OCI-LY1 (cell line): ENCODE data around the gene SYPL1.

Source experiments
- EZH2 ChIP-seq: fragments of 200-600 bp; sonication (generic), shearing (Covaris generic); IDR thresholded peaks from 2 replicates; pipeline ENCODE4 v1.8.0; 2017; ENCODE audit warnings: borderline replicate concordance, mixed run types, mild to moderate bottlenecking, antibody characterized with exemption, low read length, moderate library complexity, mixed read lengths
- TF ChIP-seq, protein P1 (sequence below): fragments of 200-600 bp; sonication (generic), shearing (Covaris generic); IDR thresholded peaks from 2 replicates; pipeline ENCODE4 v1.5.1; 2017; ENCODE audit warnings: mild to moderate bottlenecking, antibody characterized with exemption, low read length, moderate library complexity, mixed read lengths

- TF ChIP-seq, protein P1, sequence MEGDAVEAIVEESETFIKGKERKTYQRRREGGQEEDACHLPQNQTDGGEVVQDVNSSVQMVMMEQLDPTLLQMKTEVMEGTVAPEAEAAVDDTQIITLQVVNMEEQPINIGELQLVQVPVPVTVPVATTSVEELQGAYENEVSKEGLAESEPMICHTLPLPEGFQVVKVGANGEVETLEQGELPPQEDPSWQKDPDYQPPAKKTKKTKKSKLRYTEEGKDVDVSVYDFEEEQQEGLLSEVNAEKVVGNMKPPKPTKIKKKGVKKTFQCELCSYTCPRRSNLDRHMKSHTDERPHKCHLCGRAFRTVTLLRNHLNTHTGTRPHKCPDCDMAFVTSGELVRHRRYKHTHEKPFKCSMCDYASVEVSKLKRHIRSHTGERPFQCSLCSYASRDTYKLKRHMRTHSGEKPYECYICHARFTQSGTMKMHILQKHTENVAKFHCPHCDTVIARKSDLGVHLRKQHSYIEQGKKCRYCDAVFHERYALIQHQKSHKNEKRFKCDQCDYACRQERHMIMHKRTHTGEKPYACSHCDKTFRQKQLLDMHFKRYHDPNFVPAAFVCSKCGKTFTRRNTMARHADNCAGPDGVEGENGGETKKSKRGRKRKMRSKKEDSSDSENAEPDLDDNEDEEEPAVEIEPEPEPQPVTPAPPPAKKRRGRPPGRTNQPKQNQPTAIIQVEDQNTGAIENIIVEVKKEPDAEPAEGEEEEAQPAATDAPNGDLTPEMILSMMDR: no peak
- TF ChIP-seq EZH2: no peak
These were observed 1.9 kb downstream of the SYPL1 start for GRCh38 chr7:106110238-106110560.
